H7 (cell line): ENCODE measurements around the gene DUT. TPM values are rescaled to one million over a fixed set of nuclear protein-coding genes. Genes with fewer than 3 reads are reported as not detected.

ENCODE experiments used
- DNase-seq: peaks from one replicate; pipeline ENCODE4 v3.0.0; 2012
- H3K27me3 ChIP-seq: 2 replicates; pipeline ENCODE4 v1.6.0; 2011; ENCODE audit warnings: mild to moderate bottlenecking, low read length; ENCODE audit not compliant: control insufficient read depth, insufficient read depth
- H3K36me3 ChIP-seq: replicated peaks from 2 replicates; pipeline ENCODE4 v1.5.1; 2011; ENCODE audit warnings: low read length; ENCODE audit not compliant: control insufficient read depth, insufficient read depth
- H3K4me3 ChIP-seq: 2 replicates; pipeline ENCODE4 v1.5.1; 2011; ENCODE audit warnings: low read depth, mild to moderate bottlenecking, control low read depth, low read length, moderate library complexity; ENCODE audit not compliant: insufficient read depth
- total RNA-seq: library from RNA; depleted of rRNA; stranded (reverse); fragments of >200 nt; shearing (Covaris generic); gene quantifications from 2 replicates; pipeline ENCODE4 v1.2.3, GENCODE V29; 2014; rRNA removed

DUT gene
- total RNA-seq, result 72.9 and 75.5 TPM in 2 replicates

GRCh38 chr15:48330855-48331795, at the start of gene DUT:
Gene DUT (plus strand): TSS chr15:48331429. CDS start chr15:48331516, 87 bp downstream.
- H3K36me3 ChIP-seq, result peaks cover 7% of the 10 kb centered on the region
- DNase-seq, result peak; percentile 87
- no peaks in the 10 kb centered on the region for H3K27me3 ChIP-seq
- peak within 1 kb of the TSS; percentile 85 for H3K4me3 ChIP-seq

- Histone ChIP-seq H3K4me3 (no peak overlapping the region), H3K27me3 (no peaks in the 10 kb centered on the region), H3K36me3 (no peaks in the 10 kb centered on the region)
- DNase-seq, result no peak
These were observed 49.6 kb upstream of the DUT start for GRCh38 chr15:48281674-48282073.

GRCh38 chr15:48282216-48282615, 49.0 kb upstream of the DUT start:
- Histone ChIP-seq H3K4me3 (no peak overlapping the region), H3K27me3 (no peaks in the 10 kb centered on the region), H3K36me3 (no peaks in the 10 kb centered on the region)
- DNase-seq, result no peak

GRCh38 chr15:48283396-48284145, 47.7 kb upstream of the DUT start:
- no peak for DNase-seq
- H3K36me3 ChIP-seq, result no peaks in the 10 kb centered on the region
- H3K27me3 ChIP-seq, result no peaks in the 10 kb centered on the region
- H3K4me3 ChIP-seq, result no peak overlapping the region

- DNase-seq, result peak; percentile 41
- no peaks in the 10 kb centered on the region for H3K27me3 ChIP-seq
- H3K4me3 ChIP-seq, result no peak overlapping the region
- no peaks in the 10 kb centered on the region for H3K36me3 ChIP-seq
These were observed 45.7 kb upstream of the DUT start for GRCh38 chr15:48285329-48286214.

GRCh38 chr15:48289628-48290027, 41.6 kb upstream of the DUT start:
- no peak for DNase-seq
- Histone ChIP-seq H3K4me3 (no peak overlapping the region), H3K36me3 (no peaks in the 10 kb centered on the region), H3K27me3 (no peaks in the 10 kb centered on the region)

- DNase-seq, result no peak
- H3K4me3 ChIP-seq, result no peak overlapping the region
- no peaks in the 10 kb centered on the region for H3K27me3 ChIP-seq
- no peaks in the 10 kb centered on the region for H3K36me3 ChIP-seq
These were observed 38.8 kb upstream of the DUT start for GRCh38 chr15:48292458-48292857.

GRCh38 chr15:48297668-48298067, 33.6 kb upstream of the DUT start:
- DNase-seq, result no peak
- Histone ChIP-seq H3K36me3 (no peaks in the 10 kb centered on the region), H3K4me3 (no peak overlapping the region), H3K27me3 (no peaks in the 10 kb centered on the region)

- Histone ChIP-seq H3K27me3 (no peaks in the 10 kb centered on the region), H3K4me3 (no peak overlapping the region), H3K36me3 (no peaks in the 10 kb centered on the region)
- DNase-seq, result peak; percentile 25
These were observed 32.3 kb upstream of the DUT start for GRCh38 chr15:48298914-48299313.

- no peak for DNase-seq
- no peaks in the 10 kb centered on the region for H3K27me3 ChIP-seq
- H3K4me3 ChIP-seq, result no peak overlapping the region
- H3K36me3 ChIP-seq, result no peaks in the 10 kb centered on the region
These were observed 31.2 kb upstream of the DUT start for GRCh38 chr15:48300038-48300437.

- Histone ChIP-seq H3K4me3 (no peak overlapping the region), H3K36me3 (no peaks in the 10 kb centered on the region), H3K27me3 (no peaks in the 10 kb centered on the region)
- DNase-seq, result peak; percentile 45
These were observed 26.8 kb upstream of the DUT start for GRCh38 chr15:48304398-48304797.

GRCh38 chr15:48306639-48307038, 24.6 kb upstream of the DUT start:
- Histone ChIP-seq H3K27me3 (no peaks in the 10 kb centered on the region), H3K4me3 (no peak overlapping the region), H3K36me3 (no peaks in the 10 kb centered on the region)
- DNase-seq, result peak; percentile 35

- DNase-seq, result no peak
These were observed 23.6 kb upstream of the DUT start for GRCh38 chr15:48307586-48307985.

GRCh38 chr15:48309740-48310139, 21.5 kb upstream of the DUT start:
- DNase-seq, result no peak
- H3K36me3 ChIP-seq, result no peaks in the 10 kb centered on the region

More at GRCh38 chr15:48307586-48307985, 23.6 kb upstream of the DUT start:
- Histone ChIP-seq H3K27me3 (no peaks in the 10 kb centered on the region), H3K4me3 (no peak overlapping the region), H3K36me3 (no peaks in the 10 kb centered on the region)

More at GRCh38 chr15:48309740-48310139, 21.5 kb upstream of the DUT start:
- Histone ChIP-seq H3K4me3 (no peak overlapping the region), H3K27me3 (no peaks in the 10 kb centered on the region)
